ENCODE results near the gene GPR107.

GPR107 gene

DNA sequence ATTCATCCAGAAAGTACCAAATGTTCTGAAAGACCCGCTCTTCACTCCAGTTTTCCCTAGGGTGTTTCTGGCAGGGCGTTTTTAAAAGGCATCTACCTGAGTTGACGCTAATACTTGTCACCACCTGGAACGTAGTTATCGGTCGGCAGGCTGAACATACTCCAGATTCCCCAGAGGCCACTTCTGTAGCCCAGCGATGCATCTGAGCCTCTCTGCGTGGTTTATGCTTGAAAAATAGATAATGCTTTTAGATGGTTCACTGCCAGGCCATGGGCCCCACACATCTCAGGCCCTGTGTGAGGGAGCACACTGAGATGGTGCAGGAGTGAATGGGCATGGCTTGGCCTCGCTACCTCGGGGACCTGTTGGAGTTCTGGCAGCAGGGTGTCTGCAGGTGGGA, 85.5 kb downstream of the GPR107 start:
- no peak for DNase-seq

DNA sequence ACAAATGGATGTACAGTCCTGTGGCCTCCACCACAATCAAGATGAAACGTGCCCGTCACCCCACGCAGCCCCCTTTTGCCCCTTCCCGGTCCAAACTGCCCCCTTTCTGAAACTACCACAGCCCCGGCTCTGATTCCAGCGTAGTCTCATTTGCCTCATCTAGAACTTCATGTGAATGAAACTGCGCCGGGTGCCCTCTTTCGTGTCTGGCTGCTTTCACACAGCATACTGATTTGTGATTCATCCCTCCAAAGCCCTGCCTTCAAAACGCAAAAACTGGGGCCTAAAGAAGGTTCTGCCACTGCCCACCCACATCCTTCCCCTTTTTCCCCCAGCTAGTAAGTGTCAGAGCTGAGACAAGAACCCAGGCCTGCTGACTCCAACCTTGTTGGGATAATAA, 87.0 kb downstream of the GPR107 start:
- DNase-seq, result no peak

DNA sequence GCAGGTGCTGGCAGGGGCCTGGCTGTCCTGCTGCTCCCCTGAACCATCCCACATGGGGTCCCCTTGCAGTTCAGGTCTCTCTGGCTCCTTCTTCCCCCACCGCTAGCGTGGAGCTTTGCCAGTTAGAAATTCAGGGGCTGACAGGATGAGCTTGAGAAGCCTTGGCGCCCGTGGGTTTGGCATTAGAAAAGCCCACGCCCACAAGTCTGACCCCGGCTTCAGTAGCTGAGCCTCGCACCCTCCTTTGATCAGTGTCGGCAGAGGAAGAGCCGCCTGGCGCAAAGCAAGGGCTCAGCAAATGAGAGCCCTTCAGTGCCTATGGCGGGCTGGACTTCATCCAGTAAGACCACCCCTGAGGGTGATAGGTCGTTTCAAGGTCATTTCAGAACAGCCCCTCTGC, 88.3 kb downstream of the GPR107 start:
- DNase-seq, result no peak

- no peak for DNase-seq
Measured at GRCh38 chr9:130142641-130143040, 88.9 kb downstream of the GPR107 start.

DNA sequence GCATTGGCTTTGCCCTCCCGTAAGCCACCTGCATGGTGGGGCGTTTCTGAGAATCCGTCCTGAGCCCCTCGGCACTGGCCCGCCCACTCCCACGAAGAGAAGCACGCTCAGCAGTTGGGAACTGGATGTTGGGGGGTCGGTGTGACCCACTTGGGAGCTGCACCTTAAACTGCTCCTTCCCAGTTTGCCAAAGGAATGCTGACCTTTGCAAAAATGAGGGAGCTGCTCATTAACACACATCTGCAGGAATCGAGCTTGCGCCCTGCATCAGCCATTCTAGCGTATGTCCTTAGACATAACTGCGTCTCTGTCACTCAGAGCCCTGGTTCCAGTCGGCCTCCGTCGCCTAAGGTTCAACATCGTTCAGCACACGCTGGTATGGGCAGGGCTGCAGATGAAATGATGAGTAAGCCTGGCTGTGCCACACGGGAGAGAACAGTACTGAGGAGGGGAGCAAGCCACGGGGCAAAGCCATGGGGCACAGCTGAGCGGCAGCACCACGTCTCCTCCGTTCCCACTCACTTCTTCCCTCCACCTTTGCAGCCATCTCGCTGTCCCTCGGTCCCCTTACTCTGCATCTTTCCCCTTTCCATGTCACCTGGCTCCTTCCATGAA, 89.7 kb downstream of the GPR107 start:
- DNase-seq, result no peak

GRCh38 chr9:130143958-130144366, 90.3 kb downstream of the GPR107 start:
- DNase-seq, result no peak

DNA sequence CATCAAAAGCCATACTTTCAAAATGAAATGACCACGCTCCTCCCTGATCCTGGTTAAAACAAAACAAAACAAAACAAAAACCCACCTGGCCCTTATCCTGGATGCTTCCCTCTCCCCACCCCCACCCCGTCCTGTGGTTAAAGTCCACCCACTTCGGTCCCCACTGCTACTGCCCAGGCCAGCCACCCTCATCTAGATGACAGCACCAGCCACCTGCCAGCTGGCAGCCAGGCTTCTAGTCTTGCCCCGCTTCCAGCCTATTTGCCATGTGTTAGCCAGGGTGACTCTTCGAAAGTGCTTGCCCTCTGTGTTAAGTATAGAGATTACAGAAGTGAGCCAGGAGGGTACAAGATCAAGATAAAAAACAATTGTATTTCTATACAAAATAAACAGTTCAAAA, 91.0 kb downstream of the GPR107 start:
- no peak for DNase-seq

GRCh38 chr9:130145658-130146057, 92.0 kb downstream of the GPR107 start:
- no peak for DNase-seq

DNA sequence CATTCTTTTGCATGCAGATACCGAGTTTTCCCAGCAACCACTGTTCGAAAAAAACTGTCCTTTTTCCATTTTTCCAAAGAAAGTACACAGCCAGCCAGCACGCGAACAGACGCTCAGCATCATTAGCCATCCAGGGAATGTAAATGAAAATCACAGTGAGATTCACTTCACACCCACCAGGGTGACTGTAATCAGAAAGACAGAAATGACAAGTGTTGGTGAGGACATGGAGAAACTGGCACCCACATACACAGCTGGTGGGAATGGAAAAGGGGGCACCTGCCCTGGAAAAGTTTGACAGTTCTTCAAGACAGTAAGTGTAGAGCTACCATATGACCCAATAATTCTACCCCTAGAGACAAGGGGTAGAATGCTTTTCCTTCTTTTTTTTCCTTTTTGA, 93.5 kb downstream of the GPR107 start:
- DNase-seq, result no peak

- no peak for DNase-seq
Measured at GRCh38 chr9:130147910-130148309, 94.2 kb downstream of the GPR107 start.

DNA sequence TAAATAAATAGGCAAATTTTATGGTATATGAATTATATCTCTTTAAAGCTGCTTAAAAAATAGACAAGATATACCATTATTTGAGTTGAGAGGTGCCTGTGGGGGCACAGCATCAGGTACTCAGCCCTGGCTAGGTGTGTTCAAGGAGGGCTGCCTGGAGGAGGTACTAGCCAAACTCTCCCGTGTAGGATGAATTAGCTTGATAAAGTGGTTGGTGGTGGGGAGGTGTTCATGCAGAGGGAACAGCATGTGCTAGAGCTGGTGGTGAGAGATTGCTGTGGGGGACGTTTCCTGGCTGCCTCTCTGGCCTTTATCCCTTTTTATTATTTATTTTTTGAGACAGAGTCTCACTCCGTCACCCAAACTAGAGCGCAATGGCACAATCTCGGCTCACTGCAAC, 95.3 kb downstream of the GPR107 start:
- DNase-seq, result no peak

GRCh38 chr9:130149654-130150286, 96.1 kb downstream of the GPR107 start:
- DNase-seq, result no peak

DNA sequence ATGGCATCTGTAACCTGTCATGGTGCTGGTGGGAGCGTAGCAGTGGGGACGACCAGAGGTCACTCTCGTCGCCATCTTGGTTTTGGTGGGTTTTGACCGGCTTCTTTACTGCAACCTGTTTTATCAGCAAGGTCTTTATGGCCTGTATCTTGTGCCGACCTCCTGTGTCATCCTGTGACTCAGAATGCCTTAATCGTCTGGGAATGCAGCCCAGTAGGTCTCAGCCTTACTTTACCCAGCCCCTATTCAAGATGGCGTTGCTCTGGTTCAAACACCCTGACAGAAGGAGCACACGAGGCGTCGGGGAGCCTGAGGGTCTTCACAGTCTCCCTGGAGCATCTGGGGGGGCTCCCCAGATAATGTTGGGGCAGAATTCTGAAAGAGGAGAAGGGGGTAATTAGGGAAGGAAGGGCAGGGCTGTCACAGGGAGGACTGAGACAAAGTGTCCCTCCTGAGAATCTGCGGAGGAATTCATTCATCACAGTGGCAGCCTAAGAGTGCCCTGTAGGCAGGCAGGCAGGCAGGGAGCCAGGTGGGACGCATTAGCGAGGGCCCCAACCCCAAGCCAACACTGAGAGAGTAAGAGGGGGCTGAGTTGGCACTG, 97.2 kb downstream of the GPR107 start:
- DNase-seq, result no peak

DNA sequence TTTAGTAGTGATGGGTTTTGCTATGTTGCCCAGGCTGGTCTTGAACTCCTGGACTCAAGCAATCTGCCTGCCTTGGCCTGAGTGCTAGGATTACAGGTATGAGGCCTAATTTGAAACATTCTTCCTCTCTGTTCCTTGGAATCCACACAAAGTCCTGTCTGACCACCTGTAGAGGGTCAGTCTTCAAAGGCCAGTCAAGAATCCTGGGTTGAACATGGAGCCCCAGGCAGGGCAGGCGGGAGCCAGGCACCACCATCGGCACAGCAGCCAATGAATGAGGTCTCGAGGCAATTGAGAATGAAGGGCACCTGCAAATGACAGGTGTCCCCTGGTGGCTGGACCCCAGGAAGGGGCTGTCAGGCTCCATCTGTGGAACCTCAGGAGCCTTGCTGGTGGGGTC, 101.1 kb downstream of the GPR107 start:
- no peak for DNase-seq

GRCh38 chr9:130155647-130156046, 101.9 kb downstream of the GPR107 start:
- no peak for DNase-seq

DNA sequence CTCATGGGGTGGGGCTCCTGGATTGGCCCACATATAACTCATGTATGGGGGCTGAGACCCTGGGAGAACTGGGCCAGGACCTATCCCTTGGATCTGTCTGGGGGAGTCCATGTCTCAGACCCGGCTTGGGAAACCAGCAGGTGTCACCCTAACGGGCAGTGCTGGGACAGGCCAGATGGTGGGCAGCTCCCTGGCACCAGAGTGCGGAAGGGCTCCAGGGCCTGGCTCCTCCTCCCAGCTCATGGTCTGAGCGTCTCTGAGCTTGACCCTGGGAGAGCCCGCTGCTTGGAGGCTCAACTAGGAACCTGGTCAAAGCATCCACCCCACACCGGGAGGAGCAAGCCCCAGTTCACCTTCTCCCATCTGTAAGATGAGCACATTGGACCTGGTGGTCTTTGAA, 103.0 kb downstream of the GPR107 start:
- DNase-seq, result no peak

DNA sequence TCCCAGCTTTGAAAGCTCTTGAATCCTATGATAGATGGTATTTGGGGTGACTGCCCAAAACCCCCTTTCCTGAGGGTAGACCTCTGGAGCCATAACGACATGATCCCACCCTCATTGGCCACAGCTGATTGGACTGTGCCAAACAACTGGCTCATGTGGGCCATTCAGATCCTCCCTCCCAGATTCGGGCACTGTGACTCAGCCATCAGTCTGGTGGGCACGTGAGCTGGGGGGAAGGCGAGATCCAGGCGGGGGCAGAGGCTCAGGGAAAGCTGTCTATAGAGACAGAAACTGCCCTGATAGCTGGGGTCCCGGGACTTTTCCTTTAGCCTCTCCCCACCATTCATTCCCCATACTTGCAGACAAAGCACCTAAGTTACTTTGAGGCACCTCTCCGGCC, 103.4 kb downstream of the GPR107 start:
- no peak for DNase-seq

- no peak for DNase-seq
Measured at GRCh38 chr9:130158001-130158400, 104.3 kb downstream of the GPR107 start.

- DNase-seq, result no peak
Measured at GRCh38 chr9:130159057-130159456, 105.4 kb downstream of the GPR107 start.

- DNase-seq, result no peak
Measured at GRCh38 chr9:130159915-130160670, 106.4 kb downstream of the GPR107 start.

DNA sequence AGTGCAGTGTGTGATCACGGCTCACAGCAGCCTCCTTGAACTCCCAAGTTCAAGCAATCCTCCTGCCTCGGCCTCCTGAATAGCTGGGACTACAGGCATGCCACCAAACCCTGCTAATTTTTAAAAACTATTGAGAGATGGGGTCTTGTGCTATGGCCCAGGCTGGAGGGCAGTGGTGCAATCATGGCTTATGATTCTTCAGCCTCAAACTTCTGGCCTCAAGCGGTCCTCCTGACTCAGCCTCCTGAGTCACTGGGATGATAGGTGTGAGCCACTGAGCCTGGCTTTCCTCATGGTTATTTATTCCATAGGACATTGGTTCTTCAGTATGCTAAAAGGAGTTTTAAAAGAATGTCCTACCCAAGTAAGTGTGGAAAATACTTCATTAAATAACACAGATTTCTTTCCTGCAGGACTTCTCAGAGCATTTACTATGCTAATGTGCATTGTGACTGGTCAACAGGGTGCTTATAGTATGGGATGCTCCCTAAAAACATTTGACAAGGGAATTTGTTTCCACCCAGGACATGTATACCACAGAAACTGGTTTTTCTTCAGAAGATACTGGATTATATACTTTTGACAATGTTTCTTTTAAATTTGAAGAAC, 107.3 kb downstream of the GPR107 start:
- no peak for DNase-seq

GRCh38 chr9:130165579-130165978, 111.9 kb downstream of the GPR107 start:
- DNase-seq, result no peak

- no peak for DNase-seq
Measured at GRCh38 chr9:130166399-130166798, 112.7 kb downstream of the GPR107 start.

- no peak for DNase-seq
Measured at GRCh38 chr9:130167927-130168326, 114.2 kb downstream of the GPR107 start.

Data from NCI-H2081 treated with DMSO at 0.1 percent for 48 hours (cell line).